GM21423 (cell line): Measurements from ENCODE around the gene ZNF101.

Experiments
- ATAC-seq: cut with Tn5 transposase; IDR thresholded peaks from one replicate; pipeline ENCODE4 v1.9.1; 2021; ENCODE audit warnings: mild to moderate bottlenecking, moderate library complexity; ENCODE audit not compliant: unreplicated experiment

Gene ZNF101

DNA sequence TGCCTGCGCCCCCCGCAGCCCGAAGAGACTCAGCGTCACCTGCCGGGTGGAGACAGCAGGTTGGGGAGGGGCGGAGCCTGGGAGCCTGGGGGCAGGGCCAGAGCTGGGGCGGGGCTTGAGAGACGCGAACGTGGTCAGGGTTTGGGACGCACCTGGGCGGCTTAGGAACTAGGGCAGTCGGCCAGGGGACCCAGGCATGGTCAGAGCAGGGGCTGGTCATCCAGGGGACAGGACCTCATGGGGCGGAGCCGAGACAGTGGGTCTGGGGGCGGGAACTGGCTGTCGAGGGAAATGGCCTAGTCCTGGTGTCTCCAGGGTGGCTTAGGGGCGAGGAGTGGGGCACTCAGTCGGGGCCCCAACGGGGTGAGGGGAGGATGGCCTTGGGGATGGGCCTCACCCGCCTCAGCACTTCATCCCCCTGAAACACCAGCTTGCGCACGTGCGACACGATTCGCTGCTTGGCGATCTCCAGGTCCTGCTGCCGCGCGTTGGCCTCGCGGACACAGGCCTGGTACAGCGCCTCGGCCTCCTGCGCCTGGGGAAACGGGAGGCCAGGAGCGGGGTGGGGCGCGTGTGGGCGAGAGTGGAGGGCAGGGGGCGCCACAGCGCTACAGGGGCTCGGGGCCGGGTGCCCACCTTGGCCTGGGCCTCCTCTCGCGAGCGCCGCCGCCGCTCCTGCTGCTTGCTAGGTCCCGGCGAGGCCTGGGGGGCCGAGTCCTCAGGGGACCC, 31.0 kb upstream of the ZNF101 start:
- ATAC-seq, result no peak

DNA sequence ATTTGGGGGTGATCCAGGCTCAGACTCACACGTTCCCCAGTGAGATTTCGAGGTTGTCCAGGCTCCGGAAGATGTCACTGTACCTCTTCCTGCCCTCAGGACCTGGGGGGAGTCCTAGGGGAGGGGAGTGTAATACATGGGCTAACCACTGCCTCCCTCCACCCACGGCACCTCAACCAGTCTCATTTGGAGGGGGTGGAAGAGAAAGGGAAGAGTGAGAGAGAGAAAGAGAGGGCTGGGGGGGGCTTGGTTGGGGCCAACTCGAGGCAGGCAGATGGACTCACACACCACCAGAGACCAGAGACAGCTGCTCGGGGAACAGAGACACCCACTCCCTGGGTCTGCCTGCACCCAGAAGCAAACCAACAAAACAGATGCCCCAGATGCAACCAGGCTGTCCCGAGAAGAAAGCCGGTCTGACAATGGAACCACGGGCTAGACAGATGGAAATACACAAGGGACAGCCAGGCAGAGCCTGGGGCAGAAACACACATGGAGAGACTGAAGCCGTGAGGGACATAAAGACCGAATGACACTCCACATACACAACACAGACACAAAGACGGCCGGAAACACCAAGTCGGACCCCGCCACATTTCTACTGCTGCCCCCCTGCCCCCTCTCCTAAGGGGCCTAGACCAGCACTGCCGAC, 26.0 kb upstream of the ZNF101 start:
- ATAC-seq, result peak; percentile 15

DNA sequence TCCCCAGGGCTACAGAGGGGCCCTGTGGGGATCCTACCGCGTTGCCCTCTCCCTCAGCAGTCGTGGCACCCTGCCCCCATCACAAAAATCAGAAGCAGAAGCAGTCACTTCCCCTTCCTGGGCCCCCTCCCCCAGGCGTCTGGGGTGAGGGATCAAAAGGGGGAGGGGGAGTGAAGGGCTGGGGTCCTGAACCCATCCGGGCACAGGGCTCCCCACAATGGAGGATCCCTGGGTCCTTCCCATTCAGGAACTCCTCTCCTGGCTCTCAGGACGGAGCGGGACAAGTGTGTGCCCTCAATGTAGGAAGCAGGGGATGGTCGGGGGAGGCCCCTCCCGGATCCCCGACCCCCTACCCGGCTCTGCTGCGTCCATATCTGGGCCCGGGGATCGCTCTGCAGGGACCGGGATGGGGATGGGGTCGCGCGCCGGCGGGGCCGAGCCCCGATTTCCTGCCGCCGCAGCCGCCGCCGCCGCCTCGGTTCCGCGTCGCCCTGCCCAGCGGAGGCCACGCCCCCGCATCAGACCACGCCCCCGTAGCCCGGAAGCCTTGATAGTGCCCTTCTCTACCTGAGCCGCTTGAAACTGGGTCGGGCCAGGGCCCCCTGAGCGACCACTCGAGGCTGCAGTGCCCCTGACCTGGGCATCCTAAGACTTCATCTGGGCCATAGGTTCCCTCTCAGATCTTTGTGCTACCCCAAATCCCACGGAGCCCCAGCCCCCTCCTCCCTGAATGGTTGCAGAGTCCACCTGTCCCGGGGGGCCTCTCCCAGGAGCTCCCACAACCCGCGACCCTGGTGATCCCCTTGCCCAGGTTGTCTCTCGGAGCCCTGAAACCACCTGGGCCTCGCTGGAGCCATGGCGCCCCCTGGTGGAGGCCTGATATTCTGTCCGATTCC, 25.2 kb upstream of the ZNF101 start, which contains the start of gene GMIP:
GMIP (minus strand) TSS at position 500 of the 896 bp plus-strand sequence; CDS start at position 372, 128 bp downstream.
- ATAC-seq, result peak; percentile 72

DNA sequence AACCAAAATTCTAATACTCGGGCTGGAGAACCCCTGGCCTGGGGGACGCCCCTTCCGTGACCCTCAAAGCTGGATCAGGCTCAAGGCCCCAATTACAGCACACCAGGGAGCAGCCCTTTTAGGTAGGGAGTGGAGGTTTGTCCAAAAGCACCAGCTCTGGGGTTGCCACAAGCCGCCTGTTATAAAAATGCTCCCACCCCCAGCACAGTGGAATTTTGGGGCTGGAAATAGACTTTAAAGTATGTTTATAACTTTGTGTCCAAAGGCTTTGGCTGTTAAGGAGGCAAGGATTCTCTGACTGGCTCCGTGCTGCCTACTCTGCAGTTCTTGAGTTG, 24.6 kb upstream of the ZNF101 start:
- no peak for ATAC-seq

DNA sequence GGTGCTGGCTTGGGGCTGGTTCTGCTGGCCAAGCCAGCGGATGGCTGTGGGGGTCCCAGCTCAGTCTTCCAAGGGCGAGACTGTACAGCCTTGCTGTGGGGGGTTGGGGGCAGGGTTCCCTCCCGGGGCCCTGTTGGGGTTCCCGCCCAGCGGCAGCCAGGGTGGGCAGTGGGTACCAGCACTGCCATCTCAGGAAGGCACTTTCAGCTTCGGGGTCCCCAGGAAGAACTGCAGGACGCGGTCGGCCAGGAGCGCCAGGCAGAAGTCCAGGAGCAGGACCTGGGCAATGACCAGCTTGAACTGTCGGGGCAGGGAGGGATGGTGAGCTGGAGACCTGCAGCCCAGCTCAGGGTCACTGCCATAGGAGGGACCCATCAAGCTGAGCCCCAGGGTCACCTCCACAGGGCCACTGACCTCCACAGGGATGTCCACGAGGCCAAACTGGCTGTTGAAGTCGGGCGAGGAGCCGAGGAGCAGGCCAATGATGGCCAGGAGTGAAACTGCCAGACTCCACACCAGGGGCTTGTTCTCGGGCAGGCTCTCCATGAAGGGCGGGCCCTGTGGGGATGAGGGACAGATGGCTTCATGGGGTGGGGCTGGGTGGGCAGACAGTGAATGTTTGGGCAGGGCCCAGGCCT, 23.3 kb upstream of the ZNF101 start:
- ATAC-seq, result no peak

DNA sequence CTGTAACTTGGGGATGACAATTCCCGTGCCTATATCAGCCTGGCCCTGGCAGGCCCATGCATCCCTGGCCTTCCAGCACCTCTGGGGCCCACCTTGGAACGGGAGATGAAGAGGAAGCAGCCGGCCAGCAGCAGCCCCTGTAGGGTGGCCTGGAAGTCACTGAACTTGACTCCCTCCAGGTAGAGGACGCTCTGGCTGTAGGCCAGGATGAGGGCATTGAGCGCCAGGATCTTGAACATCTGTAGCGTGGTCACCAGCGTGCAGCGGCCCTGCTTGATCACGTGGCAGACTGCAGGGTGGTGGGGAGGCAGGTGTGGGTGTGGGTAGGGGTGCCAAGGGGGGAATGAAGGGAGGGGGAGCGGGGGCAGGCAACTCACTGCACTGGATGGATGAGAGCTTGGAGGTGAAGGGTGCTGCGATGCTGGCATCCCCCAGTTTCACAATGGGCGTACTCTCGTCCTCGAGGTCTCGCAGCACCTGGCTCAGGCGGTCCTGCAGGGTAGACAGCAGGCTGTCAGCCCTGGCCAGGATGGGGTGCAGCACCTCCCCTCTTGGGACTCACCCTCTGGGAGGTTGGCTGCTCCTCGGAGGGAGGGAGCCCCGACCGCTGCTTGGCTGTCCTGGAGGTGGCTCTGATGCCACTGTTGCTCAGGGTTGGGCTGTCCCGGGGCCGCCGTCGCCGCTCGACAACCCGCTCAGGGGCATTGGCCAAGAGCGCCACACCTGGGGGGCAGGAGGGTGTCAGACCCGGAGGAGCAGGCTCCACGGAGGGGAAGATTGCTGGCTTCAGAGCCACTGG, 21.4 kb upstream of the ZNF101 start:
- ATAC-seq, result no peak

DNA sequence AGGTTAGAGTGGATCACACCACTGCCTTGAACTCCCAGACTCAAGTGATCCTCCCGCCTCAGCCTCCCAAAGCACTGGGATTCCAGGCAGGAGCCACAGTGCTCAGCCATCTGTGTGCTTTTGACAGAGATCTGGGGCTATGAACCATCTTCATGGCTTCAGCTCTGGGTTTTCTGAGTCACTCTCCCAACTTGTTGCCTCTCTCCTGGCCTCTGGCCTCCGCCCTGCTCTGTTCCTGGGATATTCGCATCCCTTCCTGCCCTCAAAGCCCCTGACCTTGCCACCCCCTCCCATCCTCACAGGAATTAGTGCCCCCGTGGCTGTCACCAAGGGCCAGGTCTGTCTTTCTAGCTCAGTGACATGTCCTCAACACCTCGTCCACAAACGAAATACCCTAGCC, 19.5 kb upstream of the ZNF101 start:
- no peak for ATAC-seq

DNA sequence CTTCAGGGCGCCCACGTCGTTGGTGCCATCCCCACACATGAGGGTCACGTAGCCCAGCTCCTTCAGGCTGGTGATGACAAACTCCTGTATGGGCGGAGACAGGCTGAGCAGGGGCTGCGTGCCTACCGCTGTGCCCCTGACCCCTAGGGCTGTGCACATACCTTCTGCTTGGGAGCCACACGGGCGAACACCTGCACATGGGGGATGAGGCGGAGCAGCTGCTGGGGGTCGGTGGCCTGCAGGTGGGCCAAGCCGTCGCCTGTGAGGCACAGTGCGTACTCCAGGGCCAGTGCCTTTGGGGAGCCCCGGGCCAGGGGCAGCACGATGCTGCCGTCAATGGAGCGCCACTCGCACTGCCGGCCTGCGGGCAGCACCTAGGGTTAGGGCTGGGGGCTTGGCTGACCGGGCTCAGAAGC, 19.1 kb upstream of the ZNF101 start:
- no peak for ATAC-seq

DNA sequence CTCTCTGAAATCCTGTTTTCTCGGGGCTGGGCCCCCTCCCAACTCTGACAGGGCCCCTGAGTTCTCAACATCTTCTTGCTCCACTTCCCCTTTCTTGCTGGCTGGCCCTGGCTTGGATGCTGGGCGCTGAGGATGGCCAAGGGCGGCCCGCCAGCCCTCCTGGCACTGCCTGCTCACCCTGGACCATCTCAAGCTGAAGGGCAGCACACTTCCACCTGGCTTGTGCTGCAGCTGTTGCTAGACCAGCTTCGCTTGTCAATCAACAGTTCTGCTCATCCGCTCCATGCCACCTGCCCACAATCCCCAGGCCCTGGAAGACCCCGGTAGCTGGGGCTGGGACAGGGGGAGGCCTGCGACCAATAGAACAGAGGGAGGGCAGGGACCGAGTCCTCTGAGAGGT, 18.3 kb upstream of the ZNF101 start:
- ATAC-seq, result no peak

DNA sequence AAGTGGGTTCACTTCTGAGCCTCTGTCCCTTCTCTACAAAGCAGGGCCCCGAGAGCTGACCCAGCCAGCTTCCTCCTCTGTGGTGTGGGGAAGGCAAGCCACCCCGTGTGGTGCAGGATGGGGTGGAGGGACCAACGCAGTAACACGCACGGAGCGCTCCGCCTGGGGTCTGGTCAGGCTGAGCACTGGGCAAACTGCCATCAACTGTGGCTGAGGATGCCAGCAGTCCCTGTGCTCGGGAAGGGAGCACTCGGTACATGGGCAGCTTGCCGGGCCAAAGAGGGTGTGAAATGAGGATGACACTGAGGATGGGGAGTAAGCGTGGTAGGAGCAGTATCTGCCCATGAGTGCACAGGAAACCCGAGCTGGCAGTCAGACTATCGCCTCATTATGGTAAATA, 17.6 kb upstream of the ZNF101 start:
- no peak for ATAC-seq

DNA sequence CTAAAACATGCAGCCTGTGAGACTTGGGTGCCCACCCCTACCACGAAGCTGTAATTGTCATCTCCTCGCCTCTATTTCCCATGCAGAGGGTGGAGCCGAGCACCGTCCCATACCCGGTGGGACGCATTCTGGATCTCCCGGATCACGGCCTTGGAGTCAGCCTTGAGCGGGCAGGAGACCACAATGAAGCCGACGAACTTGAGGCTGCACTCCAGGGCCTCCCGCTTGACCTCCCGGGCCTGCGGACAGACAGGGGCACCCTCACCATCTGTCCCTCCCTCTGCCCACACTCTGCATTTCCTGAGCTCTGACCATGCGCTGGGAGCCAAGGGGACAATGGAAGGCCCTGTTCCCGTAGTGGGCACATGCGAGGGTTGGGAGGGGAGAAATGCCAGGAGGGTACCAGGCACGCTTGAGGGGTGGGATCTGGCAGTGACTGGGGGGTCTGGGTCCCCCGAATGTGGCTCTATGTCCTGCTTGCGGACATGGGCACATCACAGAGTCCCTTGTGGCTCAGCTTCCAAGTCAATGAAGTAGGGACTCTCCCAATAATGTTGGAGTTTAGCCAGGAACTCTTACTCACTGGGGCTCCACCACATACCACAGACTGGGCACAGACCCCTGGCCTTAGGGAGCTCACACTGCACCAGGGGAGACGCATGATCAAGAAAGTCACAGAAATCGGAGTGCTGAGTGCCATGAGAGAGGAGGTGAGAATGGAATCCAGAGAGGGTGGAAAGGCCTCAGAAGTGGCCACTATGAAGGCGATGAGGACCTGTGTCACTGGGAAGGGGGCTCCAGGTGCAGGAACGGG, 15.9 kb upstream of the ZNF101 start:
- ATAC-seq, result no peak

DNA sequence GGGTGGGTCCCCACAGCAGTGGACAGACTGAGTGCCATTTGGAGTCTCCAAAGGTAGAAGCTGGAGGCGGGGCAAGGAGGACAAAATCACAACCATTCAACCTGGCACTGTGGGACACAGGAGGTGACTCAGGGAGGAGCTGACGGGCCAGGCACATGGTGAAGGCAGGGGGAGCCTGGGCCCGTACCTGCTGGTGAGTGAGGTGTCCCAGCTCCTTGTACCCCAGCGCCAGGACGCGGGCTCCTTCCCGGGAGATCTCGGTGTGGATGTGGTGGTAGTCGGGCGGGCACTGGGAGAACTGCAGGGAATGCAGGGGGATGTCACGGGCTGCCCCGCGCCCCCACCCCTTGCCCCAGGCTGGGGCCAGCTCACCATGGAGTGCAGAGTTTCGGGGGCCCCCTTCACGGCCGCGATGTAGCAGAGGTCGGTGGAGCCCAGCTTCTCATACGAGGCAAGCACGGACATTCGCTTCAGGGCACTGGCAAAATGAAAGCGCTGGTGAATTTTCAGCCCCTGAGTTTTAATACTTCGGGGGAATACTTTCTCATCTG, 15.0 kb upstream of the ZNF101 start:
- ATAC-seq, result no peak

DNA sequence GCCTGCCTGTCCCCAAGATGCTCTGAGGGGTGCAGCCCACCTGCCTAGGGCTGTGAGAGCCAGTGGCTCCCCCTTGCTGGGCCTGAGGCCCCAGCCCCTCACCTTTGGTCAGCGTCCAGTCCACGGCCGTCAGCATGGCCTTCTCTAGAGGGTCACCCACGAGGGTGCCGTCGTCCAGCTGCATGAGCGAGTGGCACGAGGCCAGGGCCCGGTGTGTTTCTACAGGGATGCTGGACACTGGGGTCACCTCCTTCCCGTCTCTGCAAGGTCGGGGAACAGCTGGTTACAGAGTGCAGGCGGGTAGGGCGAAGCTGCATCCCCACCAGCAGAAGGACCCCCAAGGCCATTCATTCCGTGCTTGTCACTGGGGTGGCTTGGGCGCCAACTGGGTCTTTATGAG, 14.2 kb upstream of the ZNF101 start:
- no peak for ATAC-seq

DNA sequence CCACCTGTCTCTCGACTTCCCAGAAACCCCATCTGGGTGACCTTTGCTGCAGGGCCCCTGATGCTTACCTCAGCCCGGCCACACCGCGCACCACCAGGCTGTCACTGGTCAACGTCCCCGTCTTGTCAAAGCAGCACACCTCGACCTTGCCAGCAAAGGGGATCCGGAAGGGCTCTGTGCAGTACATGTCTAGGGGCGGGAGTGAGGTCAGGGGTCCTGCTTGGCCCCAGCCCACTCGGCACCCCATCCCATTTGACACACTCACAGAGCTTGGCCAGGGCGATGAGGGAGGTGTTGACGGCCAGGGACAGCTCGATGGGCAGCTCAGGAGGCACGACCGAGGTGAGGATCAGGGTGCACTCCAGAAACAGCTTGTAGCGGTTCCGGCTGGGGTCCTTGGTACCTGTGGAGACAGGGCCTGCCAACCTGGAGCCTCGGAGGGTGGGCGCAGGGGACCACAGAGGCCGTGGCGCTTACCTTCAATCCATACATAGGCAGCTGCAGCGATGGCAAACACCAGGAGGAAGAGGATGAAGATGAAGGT, 13.5 kb upstream of the ZNF101 start:
- ATAC-seq, result no peak

DNA sequence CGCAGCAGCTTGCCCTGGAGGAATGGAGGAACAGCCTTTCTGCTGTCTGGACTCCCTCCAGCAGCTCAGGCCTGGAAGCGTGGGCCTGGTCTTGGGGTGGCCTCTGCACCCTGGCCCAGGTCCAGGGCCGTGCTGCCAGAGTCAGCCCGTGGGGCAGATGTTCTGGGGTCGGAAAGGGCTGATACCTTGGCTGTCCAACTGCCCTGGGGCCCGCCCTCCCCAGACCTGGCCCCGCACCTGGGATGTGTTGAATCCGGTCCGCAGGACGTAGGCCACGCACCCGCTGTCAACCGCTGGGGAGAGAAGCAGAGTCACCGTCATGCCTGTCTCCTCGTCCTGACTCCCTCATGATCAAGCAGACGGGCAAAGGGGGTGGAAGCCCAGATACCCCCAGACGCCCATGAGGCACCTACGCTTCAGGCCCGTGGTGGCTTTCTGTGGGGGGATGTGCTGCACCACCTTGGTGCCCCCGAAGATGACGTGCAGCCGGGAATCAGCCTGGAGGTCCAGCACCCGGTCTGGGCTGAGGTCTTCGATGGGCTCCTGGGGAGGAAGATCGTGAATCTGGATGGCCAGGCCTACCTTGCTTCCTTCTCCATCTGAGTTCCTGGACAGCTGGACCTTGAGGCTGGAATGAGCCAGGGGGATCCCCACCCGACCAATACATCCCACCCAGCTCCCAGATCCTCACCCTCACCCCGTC, 12.8 kb upstream of the ZNF101 start:
- no peak for ATAC-seq

DNA sequence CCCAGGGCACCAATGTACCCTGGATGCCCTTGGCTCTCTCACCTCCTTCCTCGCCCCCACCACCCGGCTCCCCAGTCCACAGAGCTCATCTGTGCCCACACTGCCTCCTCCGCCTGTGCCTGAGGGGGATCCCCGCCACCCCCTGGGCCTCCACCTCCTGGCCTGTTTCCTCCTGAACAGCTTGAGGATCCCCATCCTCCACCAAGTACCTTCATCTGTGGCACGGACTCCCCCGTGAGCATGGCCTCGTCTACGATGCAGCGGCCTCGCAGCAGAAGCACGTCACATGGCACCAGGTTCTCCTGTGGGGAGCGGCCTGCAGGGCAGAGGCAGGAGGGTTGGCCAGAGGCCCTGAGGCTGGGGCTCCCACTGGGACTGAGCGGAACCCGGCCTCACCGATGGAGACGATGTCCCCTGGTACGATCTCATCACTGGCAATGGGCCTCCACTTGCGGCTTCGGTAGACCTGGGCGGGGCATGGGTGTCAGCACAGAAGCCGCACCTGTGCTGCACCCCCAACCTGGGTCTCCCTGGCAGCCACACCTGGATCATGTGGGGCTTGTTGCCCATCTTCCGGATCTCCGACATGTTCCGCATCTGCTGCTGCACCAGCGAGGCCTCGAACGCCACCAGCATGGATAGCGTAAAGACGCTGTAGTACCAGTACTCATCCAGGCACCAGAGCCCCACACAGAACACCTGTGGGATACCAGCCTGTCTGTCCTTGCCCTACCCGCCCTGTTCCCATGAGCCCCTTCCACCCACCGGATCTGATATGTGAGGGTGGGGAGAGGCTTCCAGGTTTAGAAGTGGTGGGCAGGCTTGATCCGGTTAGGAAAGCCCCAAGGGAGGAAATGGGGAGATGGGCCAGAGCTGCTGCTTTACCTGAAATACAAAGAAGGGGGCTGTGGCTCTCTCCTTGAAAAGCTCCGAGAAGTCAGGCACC, 11.9 kb upstream of the ZNF101 start:
- ATAC-seq, result no peak

DNA sequence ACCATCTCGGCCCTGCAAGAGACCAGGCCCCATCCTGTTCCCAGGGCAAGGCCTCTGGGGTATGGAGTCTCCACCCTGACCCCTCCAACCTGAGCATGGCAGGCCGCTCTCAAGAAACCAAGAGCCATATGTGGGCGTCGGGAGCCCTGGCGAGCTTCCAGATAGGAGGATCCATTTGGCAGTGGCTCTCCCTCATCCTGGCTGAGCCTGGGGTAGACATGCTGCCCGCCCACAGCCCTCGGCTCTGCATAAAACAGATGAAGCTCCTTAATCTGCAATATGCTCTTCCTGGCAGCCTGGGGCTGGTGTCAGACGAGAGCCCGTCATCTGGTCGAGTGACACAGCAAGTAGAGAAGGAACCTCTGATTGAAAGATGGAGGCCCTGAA, 11.2 kb upstream of the ZNF101 start:
- no peak for ATAC-seq
